CD14-positive monocyte (primary cell): Measurements from ENCODE around the gene TEX13D. TPM values are rescaled to one million over a fixed set of nuclear protein-coding genes. Genes with fewer than 3 reads are reported as not detected.

Source experiments
- DNase-seq, 3 donors: peaks; one replicate each; pipeline ENCODE4 v3.0.0-alpha.2; 2011 to 2022
- H2AFZ ChIP-seq: 2 replicates; pipeline ENCODE4 v1.6.0; 2012; ENCODE audit warnings: mild to moderate bottlenecking, low read depth, low read length, inconsistent platforms; ENCODE audit not compliant: insufficient read depth, poor library complexity, severe bottlenecking
- H3K27ac ChIP-seq, 2 donors: 1 replicate in 1 of 2; 2 replicates in 1 of 2; pipeline ENCODE4 v1.5.1; 2012 to 2013; ENCODE audit warnings: low read length in 2 of 2, control low read depth in 1 of 2, inconsistent platforms in 1 of 2, low read depth in 1 of 2, mild to moderate bottlenecking in 1 of 2
- H3K27me3 ChIP-seq, 2 donors: one replicate each; pipeline versions ENCODE4 v1.6.0 to v1.6.1; 2011 to 2013; ENCODE audit warnings: low read length in 2 of 2; ENCODE audit not compliant: control insufficient read depth in 2 of 2, insufficient read depth in 2 of 2
- H3K36me3 ChIP-seq, 2 donors: replicated peaks in 1 of 2; 1 replicate in 1 of 2; 2 replicates in 1 of 2; pipeline versions ENCODE4 v1.5.1 to v1.6.1; 2012 to 2013; ENCODE audit warnings: low read length in 2 of 2, control low read depth in 1 of 2, inconsistent platforms in 1 of 2, mild to moderate bottlenecking in 1 of 2; ENCODE audit not compliant: insufficient read depth in 2 of 2, control insufficient read depth in 1 of 2
- H3K4me1 ChIP-seq, 2 donors: 1 replicate in 1 of 2; 2 replicates in 1 of 2; pipeline versions ENCODE4 v1.5.1 to v1.6.1; 2012 to 2013; ENCODE audit warnings: low read length in 2 of 2, control low read depth in 1 of 2, inconsistent platforms in 1 of 2, mild to moderate bottlenecking in 1 of 2, moderate library complexity in 1 of 2; ENCODE audit not compliant: insufficient read depth in 2 of 2, control insufficient read depth in 1 of 2
- H3K4me2 ChIP-seq: replicated peaks from 2 replicates; pipeline ENCODE3; 2012; ENCODE audit warnings: low read length, moderate library complexity, mild to moderate bottlenecking; ENCODE audit not compliant: poor library complexity, severe bottlenecking; ENCODE audit errors: extremely low read depth
- H3K4me3 ChIP-seq, 3 experiments: fragments of 200-600 bp in 1 of 3; sonication (generic) in 1 of 3; replicated peaks in 1 of 3; 1 replicate in 2 of 3; 2 replicates in 1 of 3; pipeline ENCODE4 v1.5.1; 2011 to 2013; ENCODE audit warnings: low read length in 3 of 3, mild to moderate bottlenecking in 3 of 3, control low read depth in 2 of 3, low read depth in 2 of 3, inconsistent platforms in 1 of 3, moderate library complexity in 1 of 3
- H3K79me2 ChIP-seq: 2 replicates; pipeline ENCODE4 v1.6.0; 2012; ENCODE audit warnings: mild to moderate bottlenecking, control low read depth, inconsistent platforms, low read length, moderate library complexity; ENCODE audit not compliant: insufficient read depth
- H3K9ac ChIP-seq: 2 replicates; pipeline ENCODE4 v1.6.0; 2017; ENCODE audit warnings: low read length, mild to moderate bottlenecking; ENCODE audit not compliant: insufficient read depth, poor library complexity, severe bottlenecking
- H3K9me3 ChIP-seq, 2 donors: replicated peaks in 1 of 2; 1 replicate in 1 of 2; 2 replicates in 1 of 2; pipeline versions ENCODE4 v1.5.1 to v1.6.1; 2012 to 2013; ENCODE audit warnings: low read length in 2 of 2, control low read depth in 1 of 2; ENCODE audit not compliant: control insufficient read depth in 1 of 2, insufficient read depth in 1 of 2
- H4K20me1 ChIP-seq: 2 replicates; pipeline ENCODE4 v1.6.0; 2012; ENCODE audit warnings: mild to moderate bottlenecking, low read length, control low read depth, moderate library complexity; ENCODE audit not compliant: insufficient read depth
- H3K27ac Mint-ChIP-seq, 7 donors: one replicate each; pipeline ENCODE4 v1.8.0; 2020; ENCODE audit warnings: mild to moderate bottlenecking in 7 of 7, mixed read lengths in 7 of 7, moderate library complexity in 6 of 7, inconsistent platforms in 2 of 7
- H3K27me3 Mint-ChIP-seq, 3 donors: one replicate each; pipeline ENCODE4 v1.8.0; 2021 to 2022; ENCODE audit warnings: low read depth in 3 of 3, mild to moderate bottlenecking in 3 of 3, mixed read lengths in 3 of 3, moderate library complexity in 3 of 3, inconsistent platforms in 1 of 3
- H3K36me3 Mint-ChIP-seq, 2 donors: one replicate each; pipeline ENCODE4 v1.8.0; 2020; ENCODE audit warnings: mixed read lengths in 2 of 2, inconsistent platforms in 1 of 2, mild to moderate bottlenecking in 1 of 2
- H3K4me1 Mint-ChIP-seq: one replicate; pipeline ENCODE4 v1.8.0; 2020; ENCODE audit warnings: mild to moderate bottlenecking, mixed read lengths
- H3K4me3 Mint-ChIP-seq, 2 donors: one replicate each; pipeline ENCODE4 v1.8.0; 2020; ENCODE audit warnings: mild to moderate bottlenecking in 2 of 2, mixed read lengths in 2 of 2, moderate library complexity in 1 of 2
- H3K9me3 Mint-ChIP-seq, 7 donors: one replicate each; pipeline ENCODE4 v1.8.0; 2020 to 2022; ENCODE audit warnings: mixed read lengths in 7 of 7, mild to moderate bottlenecking in 6 of 7, moderate library complexity in 6 of 7, inconsistent platforms in 2 of 7
- WGBS: methylation state at CpG from one replicate; pipeline ENCODE4 v1.1.5; 2013; ENCODE audit warnings: missing lambda C conversion rate; ENCODE audit not compliant: insufficient coverage; 5-methylcytosine and 5-hydroxymethylcytosine counted together
- intact Hi-C, 2 donors: fragments of 100-400 bp; cut with micrococcal nuclease; formaldehyde crosslinking; loops; one replicate each; pipeline versions ENCODE4 v1.15.0 to v1.15.1; 2023
- polyA plus RNA-seq, 3 donors: library from polyadenylated mRNA; depleted of rRNA in 1 of 3; unstranded in 2 of 3; stranded (reverse) in 1 of 3; fragments of 300-500 nt in 2 of 3; fragments of >200 nt in 1 of 3; fragmentation: Illumina TruSeq in 2 of 3; gene quantifications; 1 replicate in 2 of 3; 2 replicates in 1 of 3; pipeline ENCODE4 v1.2.3, GENCODE V29; 2012 to 2021
- TF ChIP-seq, protein P1 (sequence below): fragments of 200-600 bp; IDR thresholded peaks from one replicate; pipeline ENCODE4 v1.8.0; 2022; ENCODE audit warnings: antibody characterized with exemption, mild to moderate bottlenecking

Gene TEX13D
- polyA plus RNA-seq, 3 donors = not detected

DNA sequence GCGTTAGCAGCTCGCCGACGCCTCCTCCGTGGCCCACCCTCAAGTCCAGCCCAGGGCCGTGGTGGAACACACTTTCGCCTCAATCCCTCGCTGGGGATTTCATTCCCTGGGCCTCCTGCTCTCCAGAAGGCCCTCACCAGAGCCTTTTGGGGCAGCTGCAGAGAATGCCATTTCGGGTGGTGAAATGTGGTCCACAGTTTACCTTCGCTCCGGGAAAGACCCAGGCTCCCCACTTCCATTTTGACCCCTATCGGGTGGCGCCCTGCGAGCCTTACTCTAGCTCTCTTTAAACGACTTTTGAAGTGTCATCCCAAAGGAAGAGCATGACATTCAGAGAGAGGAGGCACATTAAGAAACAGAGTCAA lies 14.4 kb downstream of the TEX13D start:
- H3K4me2 ChIP-seq = no peak overlapping the region
- WGBS = 100% methylated on average over 4 of the region's 15 CpGs
- H3K4me3 ChIP-seq = no peak overlapping the region
- no peak overlapping the region for H3K27ac ChIP-seq
- no peaks in the 10 kb centered on the region for H4K20me1 ChIP-seq
- H3K27me3 Mint-ChIP-seq = peaks cover 0 to 3% (median 1%) of the 10 kb centered on the region in 3 donors
- no peaks in the 10 kb centered on the region for H3K9me3 ChIP-seq
- H3K9ac ChIP-seq = no peak overlapping the region
- no peaks in the 10 kb centered on the region for H3K4me1 ChIP-seq
- peak overlapping the region in 1 of 7 donors; percentile 41 for H3K27ac Mint-ChIP-seq
- peak overlapping the region in 1 of 2 donors; percentile 41 for H3K4me3 Mint-ChIP-seq
- no peak for DNase-seq
- H3K36me3 ChIP-seq = no peaks in the 10 kb centered on the region
- intact Hi-C loops = no loop called here
- H3K27me3 ChIP-seq = no peaks in the 10 kb centered on the region
- no peaks in the 10 kb centered on the region for H3K36me3 Mint-ChIP-seq
- TF ChIP-seq, protein P1, sequence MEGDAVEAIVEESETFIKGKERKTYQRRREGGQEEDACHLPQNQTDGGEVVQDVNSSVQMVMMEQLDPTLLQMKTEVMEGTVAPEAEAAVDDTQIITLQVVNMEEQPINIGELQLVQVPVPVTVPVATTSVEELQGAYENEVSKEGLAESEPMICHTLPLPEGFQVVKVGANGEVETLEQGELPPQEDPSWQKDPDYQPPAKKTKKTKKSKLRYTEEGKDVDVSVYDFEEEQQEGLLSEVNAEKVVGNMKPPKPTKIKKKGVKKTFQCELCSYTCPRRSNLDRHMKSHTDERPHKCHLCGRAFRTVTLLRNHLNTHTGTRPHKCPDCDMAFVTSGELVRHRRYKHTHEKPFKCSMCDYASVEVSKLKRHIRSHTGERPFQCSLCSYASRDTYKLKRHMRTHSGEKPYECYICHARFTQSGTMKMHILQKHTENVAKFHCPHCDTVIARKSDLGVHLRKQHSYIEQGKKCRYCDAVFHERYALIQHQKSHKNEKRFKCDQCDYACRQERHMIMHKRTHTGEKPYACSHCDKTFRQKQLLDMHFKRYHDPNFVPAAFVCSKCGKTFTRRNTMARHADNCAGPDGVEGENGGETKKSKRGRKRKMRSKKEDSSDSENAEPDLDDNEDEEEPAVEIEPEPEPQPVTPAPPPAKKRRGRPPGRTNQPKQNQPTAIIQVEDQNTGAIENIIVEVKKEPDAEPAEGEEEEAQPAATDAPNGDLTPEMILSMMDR = no peak
- no peaks in the 10 kb centered on the region for H3K79me2 ChIP-seq
- H2AFZ ChIP-seq = no peak overlapping the region
- peaks cover 5% of the 10 kb centered on the region for H3K4me1 Mint-ChIP-seq
- peaks cover 0 to 2% (median 0%) of the 10 kb centered on the region in 7 donors for H3K9me3 Mint-ChIP-seq

DNA sequence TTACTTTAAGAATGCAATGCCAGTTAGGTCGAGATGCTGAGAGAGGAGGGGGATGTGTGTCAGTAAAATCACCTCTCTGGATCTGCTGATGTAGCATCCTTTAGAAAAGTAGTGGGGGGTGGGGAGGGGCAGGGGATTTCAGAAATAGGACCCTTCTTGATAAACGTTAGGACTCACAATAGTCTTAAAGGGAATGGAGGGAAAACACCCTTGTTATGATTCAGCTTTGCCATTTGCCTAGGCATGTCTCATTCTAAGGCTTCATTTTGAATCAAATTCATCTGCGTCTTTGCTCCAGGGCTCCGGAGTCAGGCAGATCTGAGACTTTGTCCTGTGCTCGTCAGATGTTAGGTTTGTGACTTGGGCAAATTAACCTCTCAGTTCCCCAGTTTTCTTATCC lies 14.8 kb downstream of the TEX13D start:
- no peak overlapping the region for H3K4me2 ChIP-seq
- intact Hi-C loops = no loop called here
- Mint-ChIP-seq H3K9me3 (peaks cover 0 to 2% (median 0%) of the 10 kb centered on the region in 7 donors), H3K36me3 (no peaks in the 10 kb centered on the region), H3K4me1 (peaks cover 5% of the 10 kb centered on the region), H3K4me3 (peak overlapping the region in 1 of 2 donors; percentile 41), H3K27ac (no peak overlapping the region), H3K27me3 (peaks cover 0 to 3% (median 1%) of the 10 kb centered on the region in 3 donors)
- no peaks in the 10 kb centered on the region for H3K79me2 ChIP-seq
- H3K27me3 ChIP-seq = no peaks in the 10 kb centered on the region
- no peak for DNase-seq
- H3K4me1 ChIP-seq = no peaks in the 10 kb centered on the region
- no peak overlapping the region for H2AFZ ChIP-seq
- H3K4me3 ChIP-seq = no peak overlapping the region
- no peaks in the 10 kb centered on the region for H3K36me3 ChIP-seq
- 100% methylated on average over 1 of the region's 5 CpGs for WGBS
- TF ChIP-seq, protein P1 = no peak
- no peak overlapping the region for H3K9ac ChIP-seq
- no peaks in the 10 kb centered on the region for H4K20me1 ChIP-seq
- H3K27ac ChIP-seq = no peak overlapping the region
- H3K9me3 ChIP-seq = no peaks in the 10 kb centered on the region
